ENCODE data around the gene ADAMTSL3.

- no peak for TF ChIP-seq SUZ12 (IDR thresholded peaks at IDR 0.05; ENCODE audit: extremely low read depth, insufficient read depth, insufficient read length)
- no peak for TF ChIP-seq YY1 (IDR thresholded peaks at IDR 0.05; ENCODE audit: insufficient read depth, insufficient read length)
These were observed 56.5 kb downstream of the ADAMTSL3 start for GRCh38 chr15:83710452-83710851.
